Superior temporal gyrus (tissue), 1 donor: ENCODE data around the gene SGO2.
A peak's percentile ranks its signal among the peaks of the same experiment; 100 is the strongest.
"Not testable (repeated sequence)": the region's sequence is repeated elsewhere in the genome, so short reads cannot be mapped to it uniquely, and the experiment has no call there.

Experiments used
- DNase-seq: peaks from one replicate; pipeline ENCODE4 v3.0.0-alpha.2; 2016; ENCODE audit errors: extremely low spot score

Gene SGO2

DNA sequence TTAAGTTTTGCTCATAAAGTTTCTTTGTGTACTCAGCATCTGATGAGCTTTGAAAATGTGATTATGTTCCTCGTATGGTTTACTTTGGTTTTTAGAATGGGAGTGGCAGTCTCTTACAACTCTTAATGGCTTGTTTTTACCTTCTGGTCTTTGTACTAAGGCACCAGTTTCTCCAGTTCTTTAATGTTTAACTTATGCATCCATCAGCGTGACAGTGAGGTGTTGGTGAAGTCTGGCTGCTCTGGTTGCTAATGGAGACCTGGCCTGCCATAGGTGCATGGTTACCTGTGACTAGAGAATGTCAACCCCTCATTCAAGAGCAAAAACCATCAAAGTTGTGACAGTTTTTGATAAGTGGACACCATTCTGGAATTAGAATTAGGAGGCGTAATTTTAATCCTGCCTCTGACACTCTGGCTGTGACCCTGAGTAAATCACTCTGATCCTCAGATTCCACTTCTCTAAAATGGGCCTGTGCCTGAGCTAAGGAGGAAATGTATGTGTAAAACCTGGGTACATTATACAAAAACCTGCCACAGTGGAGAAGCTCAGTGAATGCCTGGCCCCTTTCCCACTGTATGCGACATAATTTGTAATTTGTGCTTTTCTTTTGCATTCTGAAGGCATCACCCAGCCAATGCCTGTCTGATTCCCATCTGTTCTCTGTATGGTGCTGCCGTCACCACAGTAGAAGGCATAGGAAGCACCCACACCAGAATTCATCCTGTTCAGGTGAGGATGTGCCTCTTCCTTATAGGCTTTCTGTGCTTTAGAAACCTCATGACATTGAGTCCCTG, 71.0 kb downstream of the SGO2 start:
- DNase-seq: no peak

DNA sequence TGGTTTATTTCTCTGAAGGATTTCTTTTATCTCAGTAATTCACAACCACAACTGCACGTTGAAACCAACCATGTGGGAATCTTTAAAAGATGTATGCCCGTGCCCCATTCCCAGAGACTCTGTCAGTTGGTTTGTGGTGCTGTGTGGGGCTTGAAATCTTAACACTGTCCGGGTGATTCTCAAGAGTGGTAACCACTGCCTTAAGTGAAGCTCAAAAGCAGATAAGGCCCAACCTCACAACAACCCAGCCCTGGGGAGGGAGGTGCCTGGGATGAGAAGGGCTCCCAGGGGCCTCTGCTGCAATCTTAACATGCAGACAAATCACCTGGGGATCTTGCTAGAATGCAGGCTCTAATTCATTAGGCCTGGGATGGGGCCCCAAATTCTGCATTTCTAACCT, 73.2 kb downstream of the SGO2 start:
- DNase-seq: no peak

DNA sequence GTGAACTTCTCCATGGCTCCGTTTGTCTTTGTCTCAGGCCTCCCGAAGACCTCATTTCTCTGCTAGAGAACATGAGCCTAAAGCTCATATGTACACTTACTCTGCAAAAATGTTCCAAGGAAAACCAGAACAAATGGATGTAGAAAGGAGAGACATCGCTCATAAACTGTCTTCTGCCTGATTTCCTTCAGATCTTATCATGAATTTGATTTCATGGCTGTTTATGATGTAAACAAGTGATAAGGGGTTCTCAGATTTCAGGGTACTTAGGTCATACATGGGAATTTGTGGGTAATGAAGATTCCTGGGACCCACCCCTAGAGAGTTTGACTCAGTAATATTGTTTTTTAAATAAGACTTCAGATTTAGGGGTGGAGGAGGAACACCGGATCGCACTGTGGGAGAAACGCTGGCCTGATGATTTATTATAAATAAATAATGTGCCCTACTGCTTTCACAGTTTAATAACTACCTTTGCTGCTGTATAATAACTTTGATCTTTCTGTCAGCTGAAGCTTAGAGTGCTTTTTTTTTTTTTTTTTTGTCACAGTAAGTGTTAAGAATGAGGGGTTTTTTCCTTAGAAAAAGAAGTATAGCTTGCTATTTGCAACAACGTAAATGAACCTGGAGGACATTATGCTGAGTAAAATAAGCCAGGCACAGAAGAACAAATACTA, 74.7 kb downstream of the SGO2 start:
- DNase-seq: no peak

DNA sequence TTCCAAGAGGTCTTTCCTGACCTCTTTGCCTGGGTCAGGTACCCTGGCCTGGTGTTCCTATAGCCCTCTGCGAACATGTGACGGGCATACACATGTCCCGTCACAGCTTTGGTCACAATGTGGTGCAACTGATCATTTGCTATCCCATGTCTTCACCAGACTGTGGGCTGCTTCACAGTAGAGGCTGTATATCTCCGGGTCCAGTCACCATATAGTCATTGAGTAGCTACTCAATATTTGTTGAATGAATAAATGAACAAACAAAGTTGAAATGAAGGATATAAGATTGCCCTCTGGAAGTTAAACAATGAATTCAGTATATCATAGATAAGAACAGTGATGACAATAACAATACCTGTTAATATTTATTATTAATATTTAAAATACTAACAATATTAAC, 76.6 kb downstream of the SGO2 start:
- DNase-seq: no peak

DNA sequence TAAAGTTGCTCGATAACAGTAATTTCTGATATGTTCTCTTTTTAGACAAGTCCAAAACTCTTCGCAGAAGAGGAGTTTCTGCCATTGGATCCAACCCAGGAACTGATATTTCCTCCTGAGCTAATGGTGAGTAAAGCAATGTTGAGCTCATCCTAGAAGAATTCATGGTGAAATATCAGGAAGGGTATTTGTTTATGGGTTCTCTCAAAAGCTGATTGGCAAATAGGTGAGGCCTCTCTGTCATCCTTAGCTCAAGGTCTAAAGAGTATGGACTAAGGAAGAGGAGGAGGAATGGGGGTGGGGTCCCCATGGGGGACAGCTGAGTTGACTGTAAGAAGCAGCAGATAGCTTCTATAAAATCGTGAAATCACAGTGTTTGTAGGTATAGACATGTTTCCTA, 78.0 kb downstream of the SGO2 start:
- no peak for DNase-seq

DNA sequence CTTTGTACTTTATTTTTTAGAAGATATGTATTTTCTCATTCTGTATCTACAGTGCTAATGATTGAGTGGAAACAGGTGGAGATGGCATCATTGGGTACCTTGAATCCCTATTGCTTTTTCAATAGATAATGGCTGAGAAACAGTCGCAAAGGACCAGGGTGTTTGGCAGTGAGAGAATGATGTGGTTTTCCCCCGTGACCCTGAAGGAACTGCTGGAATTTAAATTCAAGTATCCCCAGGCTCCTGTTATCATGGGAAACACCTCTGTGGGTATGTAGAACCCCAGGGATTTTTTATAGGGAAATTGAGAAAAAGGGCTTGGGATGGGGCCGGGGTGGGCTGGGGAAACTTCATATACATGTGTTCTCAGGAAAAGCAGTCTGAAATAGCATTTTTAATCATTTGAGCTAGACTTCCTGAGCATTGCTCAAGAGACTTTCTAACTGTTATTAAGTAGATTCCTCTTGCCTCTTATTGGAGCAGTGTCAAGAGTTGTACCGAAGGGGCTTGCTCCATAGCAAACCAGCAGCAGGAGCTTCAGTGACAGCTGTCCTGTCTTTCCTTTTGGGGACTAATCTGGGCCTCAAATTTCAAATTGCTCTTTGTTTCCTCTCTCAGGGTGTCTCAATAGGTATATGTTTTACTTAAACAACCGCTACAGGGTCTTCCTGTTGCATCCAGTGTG, 78.7 kb downstream of the SGO2 start:
- no peak for DNase-seq

DNA sequence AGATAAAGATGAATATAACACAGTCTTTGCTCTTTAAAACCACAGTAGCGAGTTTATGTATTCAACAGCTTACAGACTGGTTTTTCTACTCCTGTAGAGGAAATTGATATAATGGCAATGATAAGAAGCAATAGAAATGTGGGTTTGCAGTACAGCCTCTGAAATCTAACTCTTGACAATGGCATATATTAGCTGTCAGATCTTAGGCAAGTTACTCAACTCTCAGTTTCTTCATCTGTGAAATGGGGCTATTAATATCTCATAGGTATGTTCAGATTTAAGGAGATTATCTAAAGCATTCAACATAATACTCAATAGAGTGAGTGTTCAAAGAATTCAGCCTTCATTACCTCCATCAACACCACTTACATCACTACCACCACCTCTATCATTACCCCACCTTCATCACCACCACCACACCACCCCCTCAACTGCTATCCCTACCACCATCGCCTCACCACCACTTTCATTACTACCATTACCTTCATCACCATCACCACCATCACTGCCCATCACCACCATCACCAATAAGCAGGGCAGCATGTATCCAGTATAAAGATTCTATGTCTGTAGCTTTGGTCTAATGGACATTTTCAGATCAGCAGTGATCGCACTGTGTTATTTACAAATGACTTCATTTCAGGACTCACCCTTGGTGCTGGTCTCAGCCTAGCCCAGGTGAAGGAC, 82.5 kb downstream of the SGO2 start:
- no peak for DNase-seq

DNA sequence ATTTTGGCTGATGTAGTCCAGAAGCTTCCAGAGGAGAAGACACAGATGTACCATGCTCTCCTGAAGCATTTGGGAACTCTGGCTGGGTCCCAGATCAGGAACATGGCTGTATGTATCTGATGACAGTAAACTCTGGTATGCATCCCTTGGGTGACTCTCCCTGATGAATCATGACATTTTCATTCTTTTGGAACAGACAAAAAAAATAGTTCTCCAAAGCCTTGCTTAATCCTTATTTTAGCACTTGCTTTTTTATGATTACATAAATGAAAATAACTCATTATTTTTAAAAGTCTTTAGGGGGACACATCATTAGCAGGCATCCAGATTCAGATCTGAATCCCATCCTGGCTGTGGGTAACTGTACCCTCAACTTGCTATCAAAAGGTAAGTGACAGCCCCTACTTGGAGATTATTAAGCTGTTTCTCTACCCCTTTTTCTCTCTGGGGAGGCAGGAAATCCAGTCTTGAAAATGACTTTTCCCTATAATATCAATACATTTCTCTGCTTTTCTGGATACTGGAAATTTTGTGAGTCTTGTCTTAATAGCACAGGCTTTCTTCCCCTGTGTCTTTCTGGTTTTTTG, 83.1 kb downstream of the SGO2 start:
- no peak for DNase-seq

DNA sequence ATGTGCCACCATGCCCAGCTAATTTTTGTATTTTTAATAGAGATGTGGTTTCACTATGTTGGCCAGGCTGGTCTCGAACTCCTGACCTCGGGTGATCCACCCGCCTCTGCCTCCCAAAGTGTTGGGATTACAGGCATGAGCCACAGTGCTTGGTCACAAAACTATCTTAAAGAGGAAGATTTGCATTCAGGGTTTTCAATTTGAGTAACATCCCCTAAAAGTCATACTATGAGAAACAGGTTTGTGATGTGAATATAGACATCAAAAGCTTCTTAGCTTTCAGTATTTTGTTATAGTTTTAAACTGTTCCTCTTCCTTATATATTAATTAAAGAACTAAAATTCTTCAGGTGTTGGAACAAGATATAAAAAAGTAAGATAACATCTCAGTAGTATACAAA, 84.2 kb downstream of the SGO2 start:
- DNase-seq: not testable (repeated sequence)

DNA sequence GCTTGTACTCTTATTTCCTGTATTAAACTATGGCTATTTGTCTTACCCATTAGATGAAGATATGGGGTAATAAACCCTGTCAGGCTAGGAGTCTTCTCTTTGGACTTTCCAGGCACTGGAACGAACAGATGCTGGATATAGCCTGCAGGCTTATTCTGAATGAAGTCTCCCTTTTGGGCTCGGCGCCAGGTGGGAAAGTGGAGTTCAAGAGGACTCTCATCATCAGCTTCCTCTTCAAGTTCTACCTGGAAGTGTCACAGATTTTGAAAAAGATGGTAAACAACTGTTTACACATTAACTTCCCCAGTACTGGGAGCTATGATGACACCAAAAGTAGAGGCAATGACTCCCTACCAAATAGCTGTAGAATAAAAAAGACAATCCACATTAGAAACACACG, 87.7 kb downstream of the SGO2 start:
- DNase-seq: no peak

DNA sequence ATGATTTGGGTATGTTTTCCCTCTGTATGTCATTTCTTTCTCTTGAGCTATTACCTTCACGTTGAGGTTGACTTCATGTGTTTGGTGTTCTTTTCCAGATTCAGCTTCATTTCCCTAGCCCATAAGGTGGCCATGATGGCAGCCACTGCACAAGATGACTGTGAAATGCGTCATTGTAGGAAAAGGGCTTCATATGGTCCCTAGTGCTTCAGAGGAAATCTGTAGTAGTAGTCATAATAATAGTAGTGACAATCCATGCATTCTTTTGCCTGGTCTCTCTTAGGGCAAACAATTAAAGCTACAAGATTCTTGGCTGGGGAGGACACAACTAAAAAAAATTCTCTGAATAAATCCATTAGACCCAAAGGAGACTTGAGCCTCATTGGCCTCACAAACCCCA, 88.2 kb downstream of the SGO2 start:
- DNase-seq: no peak

DNA sequence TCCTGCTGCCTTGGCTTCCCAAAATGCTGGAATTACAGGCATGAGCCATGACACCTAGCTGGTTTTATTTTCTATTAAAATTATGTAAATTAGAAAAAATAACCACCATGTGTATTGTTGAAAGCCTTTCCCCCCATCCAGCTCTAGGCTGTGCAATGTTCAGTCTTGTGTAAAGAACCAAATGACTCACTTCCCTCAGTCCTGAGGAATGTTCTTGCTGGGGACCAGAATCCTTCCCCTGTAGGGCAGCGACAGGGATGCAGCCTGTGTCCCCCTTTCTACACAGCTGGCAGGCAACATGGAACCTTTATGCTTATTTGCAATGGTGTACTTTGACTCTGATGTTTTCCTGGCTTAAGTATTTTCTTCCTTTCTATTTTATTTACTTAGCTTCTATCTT, 89.2 kb downstream of the SGO2 start:
- DNase-seq: no peak

DNA sequence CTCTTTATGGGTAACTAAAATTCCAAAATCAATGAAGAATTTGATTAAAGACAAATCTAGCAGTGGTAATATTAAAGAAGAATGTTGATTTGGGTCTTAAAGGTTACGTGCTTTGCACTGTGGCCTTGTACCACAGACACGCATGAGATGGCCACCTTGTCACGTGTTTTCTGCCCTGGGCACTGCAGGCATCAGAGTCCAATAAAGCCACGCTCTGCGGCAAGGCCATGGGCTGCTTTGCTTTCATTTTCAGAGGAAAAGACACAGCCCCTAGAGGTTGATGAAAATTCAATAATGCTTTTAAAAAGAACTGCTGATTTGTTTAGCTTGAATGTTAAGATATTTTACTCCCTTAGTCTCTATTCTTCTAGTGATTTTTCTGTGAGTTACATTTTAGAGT, 90.2 kb downstream of the SGO2 start:
- peak; percentile 15 for DNase-seq

DNA sequence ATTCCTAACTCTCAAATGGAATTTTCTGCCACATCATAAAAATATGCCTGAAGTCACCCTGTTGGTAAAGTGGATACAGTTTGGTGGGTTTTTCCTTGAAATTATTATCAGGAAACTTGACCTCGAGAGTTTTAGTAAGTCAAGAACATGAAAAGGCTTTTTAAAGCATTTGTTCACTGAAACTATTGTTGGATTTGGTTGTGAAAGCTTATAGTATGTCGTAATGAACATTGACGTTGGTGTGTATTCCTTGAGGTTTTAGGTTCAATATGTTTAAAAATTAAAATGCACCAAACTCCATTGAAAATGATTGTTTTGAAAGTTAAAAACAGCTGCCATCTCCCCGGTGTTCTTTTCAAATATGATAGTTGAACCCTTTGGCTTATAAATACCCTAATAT, 90.6 kb downstream of the SGO2 start:
- no peak for DNase-seq

DNA sequence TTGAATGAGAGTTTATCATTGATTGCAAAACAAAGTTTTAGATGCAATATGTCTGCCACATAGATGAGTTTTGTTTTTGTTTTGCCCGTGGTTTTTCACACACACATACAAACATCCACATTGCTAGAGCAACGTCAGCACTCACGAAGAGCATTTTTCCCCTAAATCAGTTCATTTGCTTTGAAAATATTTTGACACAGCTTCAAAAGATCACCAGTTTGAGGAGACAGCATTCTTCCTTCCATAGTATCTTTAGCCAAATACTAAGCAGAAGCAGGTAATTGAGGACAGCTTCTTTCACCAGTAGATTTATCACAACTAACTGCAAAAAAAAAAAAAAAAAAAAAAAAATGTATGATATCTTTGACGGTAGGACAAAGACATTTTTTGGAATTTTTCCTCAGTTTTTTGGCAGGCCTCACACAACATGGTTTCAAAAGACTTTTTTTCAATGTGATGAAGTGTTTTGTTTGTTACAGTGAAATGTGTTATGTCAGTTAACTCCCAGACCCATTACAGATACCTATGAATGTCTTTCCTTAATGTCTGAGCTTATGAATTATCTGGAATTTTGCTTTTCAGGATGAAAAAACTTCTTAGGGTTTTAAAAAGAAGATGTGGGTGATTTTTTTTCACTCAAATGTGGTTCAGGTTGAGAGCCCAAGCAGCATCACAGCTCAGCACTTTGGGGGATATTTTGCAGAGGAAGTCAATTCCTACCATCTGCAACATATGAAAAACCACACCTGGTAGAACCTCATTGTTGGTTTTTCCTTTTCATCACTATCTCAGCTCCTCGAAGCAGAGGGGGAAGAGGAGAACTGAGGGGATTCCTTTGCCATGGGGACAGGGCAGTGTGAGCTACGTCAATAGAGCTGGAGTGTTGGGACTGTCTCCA, 91.4 kb downstream of the SGO2 start:
- DNase-seq: no peak

DNA sequence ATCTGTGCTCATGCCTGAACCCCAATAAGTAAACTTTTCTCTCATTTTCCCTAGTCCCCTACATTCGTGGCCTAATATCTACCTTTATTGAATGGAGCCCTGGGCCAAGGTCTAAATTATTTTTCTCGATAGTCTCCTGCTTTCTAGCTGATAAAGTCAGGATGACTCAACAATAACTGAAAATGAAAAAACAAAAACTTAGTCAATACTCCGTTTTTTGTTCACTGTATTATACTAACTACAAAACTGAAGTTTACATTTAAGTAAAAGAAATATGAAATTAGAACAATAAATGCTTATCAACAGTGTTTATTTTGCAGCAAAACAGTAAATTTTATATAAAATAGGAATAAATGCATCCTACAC, 92.0 kb downstream of the SGO2 start:
- peak; percentile 10 for DNase-seq

DNA sequence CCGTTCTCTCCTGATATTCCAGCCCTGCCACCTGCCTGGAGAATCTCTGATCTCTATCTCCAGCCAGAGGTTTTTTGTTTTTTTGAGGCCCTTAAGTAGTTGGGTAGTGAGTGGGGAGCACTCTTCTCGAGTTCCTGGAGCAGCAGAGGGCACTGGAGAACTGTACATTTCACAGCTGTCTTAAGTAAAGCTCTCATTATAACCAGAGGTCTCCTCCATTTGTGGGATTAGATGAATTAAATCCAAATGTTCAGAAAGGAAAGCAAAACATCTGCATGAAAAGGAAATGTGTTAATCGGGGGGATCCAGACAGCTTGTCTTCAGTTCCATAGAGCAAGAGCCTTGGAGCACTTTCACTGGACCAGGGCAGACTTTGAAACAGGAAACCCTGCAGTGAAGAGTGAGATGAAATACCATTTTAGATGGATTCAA, 92.6 kb downstream of the SGO2 start:
- DNase-seq: peak; percentile 63

DNA sequence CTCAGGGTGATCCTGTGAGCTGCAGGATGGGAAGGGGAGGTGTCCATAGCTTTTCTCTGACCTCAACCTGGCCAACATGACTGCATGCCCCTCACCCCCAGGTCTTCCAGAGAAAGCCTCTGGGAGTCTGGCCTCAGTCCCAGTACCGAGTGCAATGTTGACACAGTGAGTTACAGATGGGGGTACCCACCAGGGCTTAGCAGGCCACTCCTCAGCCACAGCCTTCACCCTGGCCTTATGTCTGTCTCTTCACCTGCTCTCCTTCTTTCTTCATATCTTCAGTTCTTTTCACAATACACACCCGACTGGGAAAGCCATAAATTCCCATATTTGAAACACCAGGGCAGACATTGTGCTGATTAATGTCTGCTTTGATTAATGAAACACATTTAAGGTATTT, 93.3 kb downstream of the SGO2 start:
- no peak for DNase-seq

DNA sequence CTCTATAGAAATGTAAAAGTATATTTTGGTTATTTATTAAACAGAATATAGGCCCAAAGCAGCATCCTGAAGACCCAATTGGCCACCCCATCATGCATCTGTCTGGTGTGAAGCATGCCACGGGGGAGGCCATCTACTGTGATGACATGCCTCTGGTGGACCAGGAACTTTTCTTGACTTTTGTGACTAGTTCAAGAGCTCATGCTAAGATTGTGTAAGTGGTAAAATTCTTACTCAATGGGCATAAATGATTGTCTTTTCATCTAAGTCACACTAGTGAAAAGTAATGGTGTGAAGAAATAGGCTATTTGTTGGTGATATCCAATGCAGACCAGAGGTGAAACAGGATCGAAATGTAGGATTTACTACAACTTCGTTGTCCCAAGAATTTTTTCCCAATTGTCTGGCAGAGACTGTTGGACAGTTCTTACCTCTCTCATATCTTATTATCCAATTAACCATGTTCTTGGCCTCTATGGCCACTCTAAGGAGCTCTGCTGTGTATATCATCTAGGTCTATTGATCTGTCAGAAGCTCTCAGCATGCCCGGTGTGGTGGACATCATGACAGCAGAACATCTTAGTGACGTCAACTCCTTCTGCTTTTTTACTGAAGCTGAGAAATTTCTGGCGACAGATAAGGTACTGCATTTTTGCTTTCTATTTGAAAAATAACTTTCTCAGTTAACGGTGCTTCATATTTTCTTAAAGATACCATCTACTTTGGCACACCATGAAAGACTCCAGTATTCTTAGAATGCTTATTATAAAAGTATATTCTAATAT, 94.8 kb downstream of the SGO2 start:
- DNase-seq: no peak

DNA sequence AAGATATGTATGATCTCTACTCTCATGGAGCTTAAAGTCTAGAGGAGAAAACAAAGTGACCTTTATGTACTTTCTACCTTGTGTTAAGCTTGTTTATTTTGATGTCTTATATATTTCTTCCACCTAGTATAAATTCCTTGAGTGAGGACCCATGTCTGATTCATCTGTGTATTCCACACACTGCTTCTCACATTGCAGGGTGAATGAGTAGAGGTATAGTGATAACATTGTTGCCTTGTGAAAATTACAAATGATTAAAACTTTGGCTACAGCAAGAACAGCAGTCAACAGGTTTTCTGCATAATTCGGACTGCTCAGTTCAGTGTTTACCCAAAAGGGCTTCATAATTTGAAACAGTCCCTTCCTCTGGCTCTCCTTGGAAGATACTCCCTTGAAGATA, 96.1 kb downstream of the SGO2 start:
- no peak for DNase-seq
